ENCODE results near the gene ERFE. TPM values are rescaled to one million over a fixed set of nuclear protein-coding genes. Genes with fewer than 3 reads are reported as not detected.

The ERFE gene
- total RNA-seq, 1 donor from 2014 or later = 1.3 TPM

DNA sequence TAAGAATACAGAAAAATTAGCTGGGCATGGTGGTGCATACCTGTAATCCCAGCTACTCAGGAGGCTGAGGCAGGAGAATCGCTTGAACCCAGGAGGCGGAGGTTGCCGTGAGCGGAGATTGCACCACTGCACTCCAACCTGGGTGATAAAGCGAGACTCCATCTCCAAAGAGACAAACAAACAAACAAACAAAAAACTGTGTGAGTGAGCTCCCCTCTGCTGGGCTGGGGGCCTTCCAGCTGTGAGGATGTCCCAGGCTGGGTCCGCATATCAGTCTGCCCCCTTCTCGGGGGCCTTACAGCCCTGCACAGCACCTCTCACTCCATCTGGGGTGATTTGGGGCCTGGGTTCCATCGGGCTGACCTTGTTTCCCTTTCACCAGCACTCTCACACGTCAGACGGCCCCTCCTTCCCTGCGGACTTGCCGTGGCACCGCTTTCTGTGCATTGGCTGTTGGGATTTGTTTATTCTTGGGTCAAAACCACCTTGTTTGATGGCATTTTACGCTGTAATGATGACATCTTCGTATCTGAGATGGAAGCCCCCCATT, 23.1 kb upstream of the ERFE start:
- H3K36me3 Mint-ChIP-seq (ENCODE audit: insufficient read depth) = no peaks in the 10 kb centered on the region
- H3K27me3 Mint-ChIP-seq = peaks cover 3% of the 10 kb centered on the region
- H3K4me3 Mint-ChIP-seq (ENCODE audit: low read depth) = no peak overlapping the region
- DNase-seq (ENCODE audit: low spot score, unreplicated experiment) = no peak
- TF ChIP-seq, protein P1, sequence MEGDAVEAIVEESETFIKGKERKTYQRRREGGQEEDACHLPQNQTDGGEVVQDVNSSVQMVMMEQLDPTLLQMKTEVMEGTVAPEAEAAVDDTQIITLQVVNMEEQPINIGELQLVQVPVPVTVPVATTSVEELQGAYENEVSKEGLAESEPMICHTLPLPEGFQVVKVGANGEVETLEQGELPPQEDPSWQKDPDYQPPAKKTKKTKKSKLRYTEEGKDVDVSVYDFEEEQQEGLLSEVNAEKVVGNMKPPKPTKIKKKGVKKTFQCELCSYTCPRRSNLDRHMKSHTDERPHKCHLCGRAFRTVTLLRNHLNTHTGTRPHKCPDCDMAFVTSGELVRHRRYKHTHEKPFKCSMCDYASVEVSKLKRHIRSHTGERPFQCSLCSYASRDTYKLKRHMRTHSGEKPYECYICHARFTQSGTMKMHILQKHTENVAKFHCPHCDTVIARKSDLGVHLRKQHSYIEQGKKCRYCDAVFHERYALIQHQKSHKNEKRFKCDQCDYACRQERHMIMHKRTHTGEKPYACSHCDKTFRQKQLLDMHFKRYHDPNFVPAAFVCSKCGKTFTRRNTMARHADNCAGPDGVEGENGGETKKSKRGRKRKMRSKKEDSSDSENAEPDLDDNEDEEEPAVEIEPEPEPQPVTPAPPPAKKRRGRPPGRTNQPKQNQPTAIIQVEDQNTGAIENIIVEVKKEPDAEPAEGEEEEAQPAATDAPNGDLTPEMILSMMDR (IDR thresholded peaks at IDR 0.05; ENCODE audit: unreplicated experiment) = no peak
- no peak overlapping the region for H3K27ac Mint-ChIP-seq
- no peaks in the 10 kb centered on the region for H3K4me1 Mint-ChIP-seq (ENCODE audit: low read depth)
- H3K9me3 Mint-ChIP-seq (ENCODE audit: low read depth) = no peaks in the 10 kb centered on the region

DNA sequence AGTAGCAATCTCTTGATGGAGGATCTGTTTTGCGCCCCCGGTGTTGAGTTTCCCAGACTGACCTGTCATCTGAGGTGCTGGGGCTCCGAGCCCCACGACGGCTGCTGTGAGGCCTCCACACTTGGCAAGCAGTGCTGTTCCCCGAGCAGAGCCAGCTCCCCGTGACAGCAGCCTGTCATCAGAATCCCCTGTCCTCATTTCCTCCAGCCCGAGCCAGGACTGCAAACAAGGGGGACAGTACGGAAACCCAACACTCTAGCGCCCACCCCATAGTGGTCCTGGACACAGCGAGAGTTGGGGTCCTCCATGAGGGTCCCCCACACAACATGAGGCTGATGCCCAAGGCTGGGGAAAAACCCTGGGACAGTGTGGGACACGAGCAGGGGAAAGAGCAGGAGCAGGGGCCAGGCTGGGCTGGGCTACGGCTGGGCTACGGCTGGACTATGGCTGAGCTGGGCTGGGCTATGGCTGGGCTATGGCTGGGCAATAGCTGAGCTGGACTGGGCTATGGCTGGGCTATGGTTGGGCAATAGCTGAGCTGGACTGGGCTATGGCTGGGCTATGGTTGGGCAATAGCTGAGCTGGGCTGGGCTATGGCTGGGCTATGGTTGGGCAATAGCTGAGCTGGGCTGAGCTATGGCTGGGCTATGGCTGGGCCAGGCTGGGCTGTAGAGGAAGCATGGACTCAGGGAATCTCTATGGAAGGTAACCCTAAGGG, 21.8 kb upstream of the ERFE start:
- H3K4me1 Mint-ChIP-seq (ENCODE audit: low read depth) = no peaks in the 10 kb centered on the region
- peaks cover 3% of the 10 kb centered on the region for H3K27me3 Mint-ChIP-seq
- TF ChIP-seq, protein P1 (IDR thresholded peaks at IDR 0.05; ENCODE audit: unreplicated experiment) = no peak
- no peak for DNase-seq (ENCODE audit: low spot score, unreplicated experiment)
- H3K9me3 Mint-ChIP-seq (ENCODE audit: low read depth) = no peaks in the 10 kb centered on the region
- no peak overlapping the region for H3K4me3 Mint-ChIP-seq (ENCODE audit: low read depth)
- H3K36me3 Mint-ChIP-seq (ENCODE audit: insufficient read depth) = no peaks in the 10 kb centered on the region
- H3K27ac Mint-ChIP-seq = no peak overlapping the region

DNA sequence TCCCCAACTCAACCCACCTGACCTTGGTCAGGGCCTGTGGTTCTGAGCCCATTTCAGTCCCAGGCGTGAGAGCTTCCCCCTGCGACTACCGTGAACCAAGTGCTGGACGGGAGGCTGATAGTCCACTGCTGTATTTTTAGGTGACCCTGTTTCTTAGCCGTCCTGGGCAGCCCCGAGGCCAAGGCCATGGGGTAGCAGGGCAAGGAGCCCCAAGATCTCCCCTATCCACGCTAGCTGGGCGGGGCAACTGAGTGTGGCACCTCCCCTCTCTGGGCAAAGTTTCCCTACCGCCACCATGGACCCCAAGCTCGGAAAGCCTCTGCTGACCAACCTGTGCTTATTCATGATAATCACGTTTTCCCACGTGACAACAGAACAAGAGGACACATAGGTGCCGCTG, 20.9 kb upstream of the ERFE start:
- H3K9me3 Mint-ChIP-seq (ENCODE audit: low read depth) = no peaks in the 10 kb centered on the region
- H3K27me3 Mint-ChIP-seq = peaks cover 3% of the 10 kb centered on the region
- no peak for DNase-seq (ENCODE audit: low spot score, unreplicated experiment)
- H3K4me3 Mint-ChIP-seq (ENCODE audit: low read depth) = no peak overlapping the region
- TF ChIP-seq, protein P1 (IDR thresholded peaks at IDR 0.05; ENCODE audit: unreplicated experiment) = no peak
- H3K36me3 Mint-ChIP-seq (ENCODE audit: insufficient read depth) = no peaks in the 10 kb centered on the region
- no peak overlapping the region for H3K27ac Mint-ChIP-seq
- no peaks in the 10 kb centered on the region for H3K4me1 Mint-ChIP-seq (ENCODE audit: low read depth)

DNA sequence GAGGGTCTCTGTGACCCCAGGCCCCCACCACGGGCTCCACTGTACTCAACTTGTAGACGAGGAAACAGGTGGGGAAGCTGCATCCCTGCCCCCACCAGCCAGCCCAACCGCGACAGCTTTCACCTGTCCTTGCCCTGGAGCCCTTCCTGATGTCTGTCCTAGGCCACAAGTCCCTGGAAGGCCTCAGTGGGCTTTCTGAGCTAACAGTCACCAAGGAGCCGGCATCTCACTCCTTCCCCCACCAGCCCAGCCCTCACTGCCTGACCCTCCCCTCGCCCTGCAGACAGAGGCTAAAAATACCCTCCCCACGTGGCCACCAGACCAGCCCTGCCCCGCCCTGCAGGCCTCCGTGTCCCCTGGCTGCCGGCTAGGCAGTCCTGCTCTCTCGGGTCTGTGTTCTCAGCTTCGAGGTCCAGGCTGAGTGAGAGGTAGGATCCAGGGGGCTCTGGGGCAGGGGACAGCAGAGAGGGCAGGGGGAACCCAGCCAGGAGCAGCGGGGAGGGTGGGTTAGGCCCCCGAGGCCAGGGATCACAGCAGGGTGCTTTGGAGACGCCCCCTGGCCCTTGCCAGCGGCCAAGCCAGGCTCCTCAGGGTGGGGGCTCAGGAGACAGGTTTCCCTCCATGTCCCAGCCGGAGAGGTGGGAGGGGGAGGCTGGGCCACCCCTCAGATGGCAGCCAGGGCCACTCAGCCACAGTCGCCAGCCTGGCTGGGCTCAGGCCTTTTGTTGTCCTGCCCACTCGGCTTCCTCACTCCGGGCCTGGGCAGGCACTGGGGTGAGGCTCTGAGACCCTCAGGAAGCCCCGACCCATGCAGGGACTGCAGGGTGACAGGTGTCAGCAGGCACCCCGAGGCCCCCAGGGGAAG, 20.2 kb upstream of the ERFE start, which contains the start of gene KLHL30:
KLHL30 (plus strand) TSS at position 338 of the 865 bp plus-strand sequence. CDS start 2,087 bp downstream, outside the sequence.
- DNase-seq (ENCODE audit: low spot score, unreplicated experiment) = no peak
- TF ChIP-seq, protein P1 (IDR thresholded peaks at IDR 0.05; ENCODE audit: unreplicated experiment) = no peak
- H3K9me3 Mint-ChIP-seq (ENCODE audit: low read depth) = no peaks in the 10 kb centered on the region
- no peaks in the 10 kb centered on the region for H3K4me1 Mint-ChIP-seq (ENCODE audit: low read depth)
- H3K27me3 Mint-ChIP-seq = peaks cover under 1% of the 10 kb centered on the region
- H3K4me3 Mint-ChIP-seq (ENCODE audit: low read depth) = no peak within 1 kb of the TSS
- no peak within 1 kb of the TSS for H3K27ac Mint-ChIP-seq
- H3K36me3 Mint-ChIP-seq (ENCODE audit: insufficient read depth) = no peaks in the 10 kb centered on the region
